HG03432 (cell line): Measurements from ENCODE around the gene TMEM201.

Experiments
- ATAC-seq: cut with Tn5 transposase; IDR thresholded peaks from one replicate; pipeline ENCODE4 v1.9.1; 2021; ENCODE audit warnings: mild to moderate bottlenecking, moderate library complexity; ENCODE audit not compliant: unreplicated experiment

TMEM201 gene

DNA sequence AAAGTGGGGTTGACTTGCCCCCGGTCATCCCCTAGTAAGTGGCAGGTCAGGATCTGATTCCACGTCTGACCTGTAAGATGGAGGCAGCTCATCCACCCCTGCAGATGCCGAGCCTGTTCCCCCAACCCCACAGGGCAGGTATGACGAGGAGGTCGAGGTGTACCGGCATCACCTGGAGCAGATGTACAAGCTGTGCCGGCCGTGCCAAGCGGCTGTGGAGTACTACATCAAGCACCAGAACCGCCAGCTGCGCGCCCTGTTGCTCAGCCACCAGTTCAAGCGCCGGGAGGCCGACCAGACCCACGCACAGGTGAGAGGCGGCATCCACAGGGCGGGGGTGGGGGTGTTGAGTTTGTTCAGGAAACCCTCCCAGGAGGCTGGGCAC, 9.6 kb downstream of the TMEM201 start:
- ATAC-seq, result no peak

DNA sequence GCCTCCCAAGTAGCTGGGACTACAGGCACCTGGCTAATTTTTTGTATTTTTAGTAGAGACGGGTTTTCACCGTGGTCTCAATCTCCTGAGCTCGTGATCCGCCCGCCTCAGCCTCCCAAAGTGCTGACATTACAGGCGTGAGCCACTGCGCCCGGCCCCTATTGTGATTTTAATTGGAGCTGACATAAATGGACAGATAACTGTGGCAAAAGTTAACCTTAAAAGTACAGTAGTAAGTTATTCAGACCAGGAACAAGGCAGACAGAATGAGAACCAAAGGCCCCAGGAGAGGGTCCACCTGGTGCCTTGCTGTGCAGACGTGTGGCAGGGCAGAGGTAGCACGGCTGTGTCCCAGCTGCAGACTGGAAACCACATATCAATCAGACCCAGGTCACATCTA, 11.0 kb downstream of the TMEM201 start:
- no peak for ATAC-seq

DNA sequence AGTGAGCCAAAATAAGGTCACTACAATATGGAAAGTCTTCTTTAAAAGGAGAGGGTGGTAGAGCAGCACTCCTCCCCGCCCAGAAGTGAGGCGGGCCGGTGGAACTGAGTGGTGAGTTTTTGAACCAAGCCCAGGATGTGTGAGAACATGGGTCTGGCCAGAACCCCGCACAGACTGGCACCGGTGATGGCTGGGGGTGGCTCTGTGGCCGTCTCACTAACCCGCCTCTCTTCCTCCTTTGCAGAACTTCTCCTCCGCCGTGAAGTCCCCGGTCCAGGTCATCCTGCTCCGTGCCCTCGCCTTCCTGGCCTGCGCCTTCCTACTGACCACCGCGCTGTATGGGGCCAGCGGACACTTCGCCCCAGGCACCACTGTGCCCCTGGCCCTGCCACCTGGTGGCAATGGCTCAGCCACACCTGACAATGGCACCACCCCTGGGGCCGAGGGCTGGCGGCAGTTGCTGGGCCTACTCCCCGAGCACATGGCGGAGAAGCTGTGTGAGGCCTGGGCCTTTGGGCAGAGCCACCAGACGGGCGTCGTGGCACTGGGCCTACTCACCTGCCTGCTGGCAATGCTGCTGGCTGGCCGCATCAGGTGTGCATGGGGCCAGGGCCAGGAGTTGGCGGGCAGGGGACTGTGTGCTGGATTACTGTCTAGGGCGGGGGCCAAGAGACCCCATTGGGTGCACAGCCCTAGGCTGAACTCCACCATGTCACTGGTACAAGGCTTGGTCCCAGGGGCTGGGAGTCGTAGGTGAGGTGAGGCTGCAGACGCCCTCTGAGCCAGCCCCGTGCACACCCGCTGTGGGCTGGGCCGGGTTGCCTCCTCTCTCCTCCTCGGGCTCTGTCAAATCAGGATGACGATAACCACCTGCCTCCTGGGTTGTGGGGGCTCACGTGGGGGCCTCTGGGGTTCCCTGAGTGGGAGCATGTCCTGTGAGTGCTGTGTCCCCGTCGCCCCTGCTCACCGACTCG, 12.4 kb downstream of the TMEM201 start:
- no peak for ATAC-seq

DNA sequence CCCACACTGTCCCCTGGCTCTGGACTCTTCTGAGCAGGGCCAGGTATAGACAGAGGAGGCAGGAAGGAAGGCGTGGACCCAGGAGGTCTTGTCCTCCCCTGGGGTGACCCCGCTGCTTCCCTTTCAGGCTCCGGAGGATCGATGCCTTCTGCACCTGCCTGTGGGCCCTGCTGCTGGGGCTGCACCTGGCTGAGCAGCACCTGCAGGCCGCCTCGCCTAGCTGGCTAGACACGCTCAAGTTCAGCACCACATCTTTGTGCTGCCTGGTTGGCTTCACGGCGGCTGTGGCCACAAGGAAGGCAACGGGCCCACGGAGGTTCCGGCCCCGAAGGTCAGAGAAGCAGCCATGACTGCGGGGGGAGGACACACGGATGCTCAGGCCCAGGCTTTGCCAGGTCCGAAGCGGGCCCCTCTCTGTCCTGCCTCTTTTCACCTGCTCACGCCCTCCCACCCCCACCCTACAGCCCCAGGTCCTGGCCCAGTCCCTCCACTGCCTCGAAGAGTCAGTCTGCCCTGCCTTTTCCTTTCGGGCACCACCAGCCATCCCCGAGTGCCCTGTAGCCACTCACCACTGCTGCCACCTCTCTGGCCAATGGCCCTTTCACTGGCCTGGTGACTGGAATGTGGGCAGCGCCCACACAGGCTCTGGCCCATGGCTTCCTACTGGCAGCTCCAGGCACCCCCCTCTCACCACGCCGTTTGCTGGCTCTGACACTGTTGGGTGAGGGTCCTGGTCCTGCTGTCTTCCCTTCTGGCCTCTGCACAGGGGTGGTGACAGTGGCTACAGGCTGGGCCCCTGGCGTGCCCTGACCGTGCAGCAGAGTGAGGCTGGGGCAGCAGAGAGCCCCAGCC, 13.5 kb downstream of the TMEM201 start:
- no peak for ATAC-seq

DNA sequence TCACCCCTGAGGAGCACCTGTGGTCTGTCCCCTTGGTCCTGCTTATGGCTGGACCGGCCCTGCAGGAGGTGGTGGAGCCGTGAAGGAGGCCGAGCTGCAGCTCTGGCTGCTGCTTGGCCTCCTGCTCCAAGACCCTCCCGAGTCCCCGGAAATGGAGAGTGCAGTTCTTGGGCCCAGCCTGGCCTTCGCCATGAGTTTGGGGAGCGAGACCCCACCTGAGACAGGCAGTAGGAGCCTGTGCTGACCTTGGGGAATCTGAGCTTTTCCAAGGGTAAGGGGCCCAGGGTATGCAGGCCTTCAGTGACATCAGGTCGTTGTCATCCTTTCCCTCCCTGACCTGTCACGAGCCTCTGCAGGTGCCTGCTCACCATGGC, 14.1 kb downstream of the TMEM201 start:
- no peak for ATAC-seq

DNA sequence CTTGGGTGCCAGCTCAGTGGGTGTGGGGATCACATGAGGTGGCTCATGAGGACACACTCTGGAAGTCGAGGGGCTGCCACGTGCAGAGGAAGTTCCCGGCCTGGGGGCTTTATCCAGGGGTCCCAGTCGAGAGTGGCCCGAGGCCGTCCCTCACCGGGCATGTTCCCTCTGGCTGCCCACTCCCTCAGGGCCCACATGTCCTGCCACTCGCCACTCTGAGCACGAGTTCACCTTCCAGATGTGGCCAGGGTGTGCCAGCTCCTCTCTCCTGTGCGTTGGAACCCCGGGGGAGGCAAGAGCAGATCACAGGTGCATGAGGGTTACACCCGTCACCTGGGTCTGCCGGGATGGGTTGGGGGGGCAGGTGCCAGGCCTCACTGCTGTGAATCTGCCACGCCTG, 14.6 kb downstream of the TMEM201 start:
- no peak for ATAC-seq

DNA sequence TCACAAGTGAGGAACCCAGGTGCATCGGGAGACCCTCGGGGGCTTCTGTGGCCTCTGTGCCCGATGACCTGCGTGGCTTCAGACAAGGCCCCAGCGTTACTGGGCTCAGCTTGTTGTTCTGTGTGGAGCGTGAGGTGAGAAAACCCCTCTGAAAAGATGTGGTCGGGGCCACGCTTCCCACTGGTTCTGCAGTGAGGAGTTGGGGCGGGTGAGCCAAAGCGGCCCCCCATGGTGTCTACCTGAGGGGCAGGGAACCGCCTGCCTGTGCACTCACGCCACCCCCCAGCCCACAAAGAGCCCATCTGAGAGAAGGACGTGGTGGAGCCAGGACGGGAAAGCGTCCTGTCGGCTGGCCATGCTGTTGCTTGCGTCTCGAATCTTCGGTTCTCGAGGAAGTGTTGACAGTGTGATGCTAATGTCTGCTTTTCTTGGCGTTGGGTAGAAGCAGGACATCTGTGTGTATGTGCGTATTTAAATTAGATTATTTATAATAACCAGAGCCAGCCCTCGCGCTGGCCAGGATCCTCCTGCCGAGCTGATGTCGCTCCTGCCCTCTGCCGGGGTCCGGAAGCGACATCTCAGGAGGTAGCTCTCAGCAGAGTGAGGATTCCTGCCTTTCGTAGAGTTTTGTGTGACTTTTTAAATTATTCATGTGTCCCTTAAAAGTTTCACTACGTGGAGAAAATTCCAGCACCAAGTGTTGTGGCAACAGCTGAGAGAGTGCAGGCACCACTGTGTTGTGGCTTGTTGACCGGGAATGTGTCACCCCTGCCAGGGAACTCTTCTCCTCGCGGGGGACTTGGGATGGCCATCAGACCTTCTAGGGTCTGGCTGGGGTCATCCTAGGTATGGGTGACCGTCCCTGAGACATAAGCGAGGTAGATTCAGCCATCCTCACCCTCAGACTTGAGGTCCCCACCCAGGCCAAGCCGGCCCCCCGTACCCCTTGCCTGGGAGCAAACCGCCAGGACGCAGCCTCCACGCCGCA, 15.3 kb downstream of the TMEM201 start:
- ATAC-seq, result no peak

DNA sequence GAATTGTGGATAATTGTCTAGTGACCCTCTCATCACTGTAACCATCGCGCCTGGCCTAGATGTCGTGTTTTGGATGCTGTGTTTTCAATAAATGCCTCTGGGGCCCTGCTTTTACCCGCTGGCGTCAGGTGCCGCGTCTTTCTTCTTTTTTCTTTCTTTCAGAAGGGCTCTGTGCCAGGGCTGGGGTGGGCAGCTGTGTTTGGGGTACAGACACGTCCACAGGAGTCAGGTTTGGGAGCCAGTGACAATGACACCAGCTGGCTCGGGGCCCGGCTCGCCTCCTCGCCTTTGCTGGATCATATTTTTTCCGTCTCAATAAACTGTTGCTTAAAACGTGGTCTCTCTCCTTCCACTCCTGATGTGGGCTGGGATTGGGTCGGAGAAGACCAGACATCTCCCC, 16.1 kb downstream of the TMEM201 start:
- ATAC-seq, result no peak

DNA sequence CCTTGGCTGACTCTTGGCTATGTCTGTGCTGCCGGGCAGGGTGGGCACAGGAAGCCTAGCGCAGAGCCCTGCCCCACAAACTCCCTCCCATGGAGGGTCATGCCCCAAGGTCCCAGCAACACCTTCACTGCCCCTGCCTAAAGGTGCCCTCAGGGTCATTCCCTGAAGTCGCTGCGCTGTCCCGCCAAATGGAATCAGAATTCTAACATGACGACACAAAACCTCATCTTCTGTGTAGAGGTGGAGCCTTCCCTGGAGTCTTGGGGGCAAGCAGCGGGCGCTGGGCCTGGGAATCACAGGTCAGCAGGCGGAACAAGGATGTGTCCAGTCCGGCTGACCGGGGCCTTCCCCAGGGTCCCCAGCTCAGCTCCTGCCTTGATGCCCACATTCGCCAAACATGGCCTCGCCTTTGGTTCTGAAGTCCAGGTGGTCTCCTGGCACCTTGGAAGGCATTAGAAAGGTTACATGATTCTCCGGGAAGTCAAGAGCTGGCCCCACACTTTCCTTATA, 17.3 kb downstream of the TMEM201 start:
- ATAC-seq, result no peak

DNA sequence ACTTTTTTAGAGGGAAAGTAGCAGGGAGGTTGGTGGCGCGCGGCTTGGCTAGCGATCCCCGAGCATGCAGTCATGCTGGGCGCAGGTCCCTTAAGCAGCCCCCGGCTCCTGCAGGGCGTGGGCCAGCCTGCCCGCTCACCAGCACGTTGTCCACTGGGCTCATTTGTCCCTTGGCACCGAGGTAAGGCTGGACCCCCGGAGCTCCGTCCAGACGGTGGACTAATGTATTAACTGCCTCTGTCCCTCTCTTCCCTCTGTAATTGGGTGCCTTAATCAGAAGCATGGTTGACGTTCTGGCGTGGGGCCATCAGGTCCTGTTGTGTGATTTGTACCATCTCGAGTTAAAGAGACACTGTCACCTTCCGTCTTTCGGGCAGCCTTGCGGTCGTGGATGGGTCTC, 17.7 kb downstream of the TMEM201 start:
- ATAC-seq, result no peak

DNA sequence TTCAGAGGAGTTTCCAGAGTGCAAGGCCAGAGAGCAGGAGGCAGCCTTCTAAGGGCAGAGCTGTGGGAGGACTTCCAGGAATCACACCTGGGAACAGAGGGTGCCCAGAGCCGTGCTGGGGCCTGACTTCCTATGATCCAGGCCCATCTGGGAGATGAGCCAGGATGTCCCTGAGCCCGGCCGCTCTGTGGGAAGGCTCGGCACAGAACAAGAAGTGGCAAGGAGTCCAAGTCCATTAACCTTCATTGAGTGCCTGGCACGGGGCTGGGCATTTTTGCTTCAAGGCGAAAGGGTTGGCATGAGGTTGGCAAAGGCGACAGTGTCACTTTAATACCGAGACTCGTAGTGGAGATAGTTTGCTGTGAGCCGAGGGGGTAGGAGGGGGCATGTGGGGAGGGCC, 18.2 kb downstream of the TMEM201 start:
- no peak for ATAC-seq

DNA sequence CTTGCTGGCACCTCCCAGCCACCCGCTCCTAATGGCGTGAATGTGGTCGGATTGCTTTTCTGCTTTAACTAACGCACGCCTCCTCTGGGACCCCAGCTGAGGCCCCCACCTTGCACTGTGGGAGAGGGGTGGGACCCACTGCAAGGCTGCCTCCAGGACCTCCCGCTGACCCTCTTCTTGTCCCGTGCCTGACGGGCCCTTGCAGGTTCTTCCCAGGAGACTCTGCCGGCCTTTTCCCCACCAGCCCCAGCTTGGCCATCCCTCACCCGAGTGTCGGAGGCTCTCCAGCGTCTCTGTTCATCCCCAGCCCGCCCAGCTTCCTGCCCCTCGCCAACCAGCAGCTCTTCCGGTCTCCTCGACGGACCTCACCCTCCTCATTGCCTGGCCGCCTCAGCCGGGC, 18.6 kb downstream of the TMEM201 start:
- no peak for ATAC-seq

DNA sequence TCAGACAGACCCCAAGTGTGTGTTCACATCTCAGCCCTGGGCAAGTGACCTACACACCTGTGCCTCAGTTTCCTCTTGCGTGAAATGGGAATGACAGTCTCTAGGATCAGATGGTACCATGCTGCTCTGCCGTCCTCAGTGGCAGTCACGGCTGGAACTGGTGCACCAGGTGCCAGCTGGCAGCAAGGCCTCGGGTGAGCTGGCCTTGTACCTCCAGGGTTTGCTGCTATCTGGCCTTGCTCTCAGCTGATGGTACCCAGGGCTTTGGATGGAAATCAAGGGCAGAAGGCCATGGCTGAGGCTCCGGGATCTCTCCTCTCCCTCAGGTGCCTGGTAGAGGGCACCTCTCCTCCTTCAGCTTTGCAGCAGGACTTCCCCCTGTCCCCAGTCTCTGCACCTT, 21.3 kb downstream of the TMEM201 start:
- no peak for ATAC-seq

DNA sequence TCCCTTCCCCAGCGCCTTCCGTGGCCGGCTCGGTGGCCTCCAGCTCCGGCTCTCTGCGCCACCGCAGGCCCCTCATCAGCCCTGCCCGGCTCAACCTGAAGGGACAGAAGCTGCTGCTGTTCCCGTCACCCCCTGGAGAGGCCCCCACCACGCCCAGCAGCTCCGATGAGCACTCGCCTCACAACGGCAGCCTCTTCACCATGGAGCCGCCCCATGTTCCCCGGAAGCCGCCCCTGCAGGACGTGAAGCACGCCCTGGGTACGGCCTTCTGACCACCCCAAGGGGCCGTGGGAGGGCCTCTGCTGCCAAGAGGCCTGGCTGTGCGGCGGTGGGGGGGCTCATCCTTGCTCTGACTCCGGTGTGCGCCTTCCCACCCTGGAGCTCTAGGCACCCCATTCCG, 21.8 kb downstream of the TMEM201 start:
- no peak for ATAC-seq

DNA sequence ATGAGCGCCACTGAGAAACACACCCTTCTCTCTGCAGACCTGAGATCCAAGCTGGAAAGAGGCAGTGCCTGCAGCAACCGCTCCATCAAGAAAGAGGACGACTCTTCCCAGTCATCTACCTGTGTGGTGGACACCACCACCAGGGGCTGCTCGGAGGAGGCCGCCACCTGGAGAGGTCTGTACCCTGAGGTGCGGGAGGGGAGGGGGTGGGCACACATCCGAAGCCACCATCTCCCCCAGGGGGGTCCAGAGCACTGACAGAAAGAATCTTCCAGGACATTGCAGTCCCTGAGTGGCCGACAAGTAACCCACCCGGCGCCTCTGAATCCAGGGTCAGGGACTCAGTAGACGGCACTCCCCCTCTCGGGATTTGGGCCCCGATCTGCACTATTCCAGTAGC, 23.0 kb downstream of the TMEM201 start:
- ATAC-seq, result no peak

DNA sequence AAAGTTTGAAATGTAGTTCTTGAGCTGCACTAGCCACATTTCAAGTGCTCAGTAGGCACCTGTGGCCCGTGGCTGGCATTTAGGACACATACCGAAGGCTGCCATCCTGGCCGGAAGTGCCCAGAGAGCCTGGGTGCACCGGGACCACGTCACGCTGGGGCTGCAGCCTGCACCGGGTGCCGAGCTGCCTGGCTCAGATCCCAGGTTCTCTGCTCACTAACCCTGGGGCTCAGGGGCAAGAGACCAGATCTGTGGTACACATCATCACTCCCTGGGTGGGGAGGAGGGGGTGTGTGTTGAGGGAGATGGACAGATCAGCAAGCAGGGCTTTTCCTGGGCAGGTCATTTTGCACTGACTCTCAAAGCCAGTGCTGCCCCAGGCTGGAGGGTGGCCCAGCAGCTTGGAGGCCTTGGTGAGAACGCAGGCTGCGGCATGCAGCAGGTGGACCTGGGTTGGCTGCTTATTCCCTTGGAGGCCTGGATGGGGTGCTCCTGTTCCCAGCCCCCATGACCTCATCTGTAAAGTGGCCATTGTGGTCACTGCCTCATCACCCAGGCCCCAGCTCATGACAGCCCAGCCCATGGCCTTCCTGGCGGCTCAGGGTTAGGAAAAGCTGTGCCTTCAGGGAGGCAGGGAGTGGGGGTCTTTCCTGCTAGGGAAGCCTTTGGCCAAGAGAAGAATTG, 23.6 kb downstream of the TMEM201 start:
- ATAC-seq, result no peak

DNA sequence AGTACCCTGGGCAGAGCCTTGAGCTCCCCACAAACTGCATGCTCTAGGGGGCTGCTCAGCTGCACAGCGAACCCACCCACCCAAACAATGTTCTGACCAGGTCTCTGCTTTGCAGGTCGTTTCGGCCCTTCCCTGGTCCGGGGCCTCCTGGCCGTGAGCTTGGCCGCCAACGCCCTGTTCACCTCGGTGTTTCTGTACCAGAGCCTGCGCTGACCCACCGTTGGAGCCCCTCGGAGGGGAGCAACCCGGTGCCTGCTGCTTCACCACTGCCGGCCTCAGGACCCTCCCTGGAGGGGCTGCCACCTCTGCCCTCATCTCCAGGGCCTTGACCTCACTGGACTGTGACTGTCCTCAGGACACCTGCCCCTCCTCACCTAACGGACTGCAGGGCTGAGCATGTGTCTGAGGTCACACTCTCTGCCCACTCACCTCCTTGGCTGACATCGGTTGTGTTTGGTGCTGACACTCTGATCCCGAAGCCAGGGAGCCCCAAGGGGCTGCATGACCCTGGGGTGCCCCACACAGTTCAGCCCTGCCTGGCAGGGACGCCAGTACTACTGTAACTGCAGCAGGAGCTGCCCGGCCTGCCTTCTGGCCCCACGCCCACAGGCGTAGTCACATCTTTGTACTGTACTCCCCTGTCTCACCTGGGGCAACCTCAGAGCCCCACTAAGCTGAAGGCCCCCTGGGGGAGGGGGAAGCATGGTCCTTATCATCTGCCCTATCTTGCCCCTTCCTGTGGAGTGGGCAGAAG, 24.3 kb downstream of the TMEM201 start:
- no peak for ATAC-seq

DNA sequence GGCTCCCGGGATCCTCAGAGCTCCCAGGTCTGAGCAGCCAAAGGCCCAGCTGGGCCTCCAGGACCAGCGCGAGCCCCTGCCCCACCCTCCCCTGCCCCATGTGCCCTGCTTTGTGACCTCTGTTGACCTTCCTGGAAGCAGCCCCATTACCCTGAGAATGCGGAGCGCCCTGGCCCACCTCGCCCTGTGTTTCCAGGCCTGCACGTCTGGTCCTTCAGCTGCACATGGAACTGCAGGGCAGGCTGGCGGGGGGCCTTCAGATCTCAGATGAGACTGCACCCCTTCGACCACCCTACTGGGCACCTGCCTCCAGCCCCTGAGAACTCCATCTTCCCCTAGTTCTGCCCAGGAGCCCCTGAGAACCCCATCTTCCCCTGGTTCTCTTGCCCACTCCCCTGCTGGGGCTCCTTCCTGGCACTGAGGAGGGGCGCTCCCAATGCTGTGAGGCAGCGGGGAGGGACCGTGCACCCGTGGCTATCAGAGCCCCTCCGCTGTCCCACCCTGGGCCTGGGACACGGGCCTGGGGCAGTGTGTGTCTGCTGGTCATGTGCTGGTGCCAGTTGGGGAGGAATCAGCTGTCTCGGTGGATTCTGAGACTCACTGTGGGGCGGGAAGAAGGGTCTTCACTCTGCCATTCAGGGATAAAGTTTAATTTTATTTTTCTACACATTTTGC, 25.1 kb downstream of the TMEM201 start:
- ATAC-seq, result no peak
